GM12801 (cell line): ENCODE data around the gene ADCK1.

Source experiments
- CTCF ChIP-seq: IDR thresholded peaks from one replicate; pipeline ENCODE4 v1.5.1; 2011; ENCODE audit warnings: control low read depth; ENCODE audit not compliant: insufficient read length; ENCODE audit errors: extremely low read depth

ADCK1 gene

GRCh38 chr14:77883131-77883846 is 83.4 kb downstream of the ADCK1 start:
- TF ChIP-seq CTCF = no peak

GRCh38 chr14:77883847-77884238 is 83.9 kb downstream of the ADCK1 start:
- TF ChIP-seq CTCF = no peak

- TF ChIP-seq CTCF = no peak
Measured at GRCh38 chr14:77885367-77885766, 85.5 kb downstream of the ADCK1 start.

- no peak for TF ChIP-seq CTCF
Measured at GRCh38 chr14:77886010-77886409, 86.1 kb downstream of the ADCK1 start.

GRCh38 chr14:77889971-77890442 is 90.1 kb downstream of the ADCK1 start:
- no peak for TF ChIP-seq CTCF

- TF ChIP-seq CTCF = no peak
Measured at GRCh38 chr14:77890873-77891272, 91.0 kb downstream of the ADCK1 start.

- no peak for TF ChIP-seq CTCF
Measured at GRCh38 chr14:77892381-77892871, 92.5 kb downstream of the ADCK1 start.
